ENCODE data around the gene ABHD15. TPM values are rescaled to one million over a fixed set of nuclear protein-coding genes. Genes with fewer than 3 reads are reported as not detected.

The ABHD15 gene
- total RNA-seq, 1 donor from 2014 or later, result 14.3 TPM

GRCh38 chr17:29582772-29583171 lies 15.9 kb upstream of the ABHD15 start:
- DNase-seq (no peak), ATAC-seq (no peak)
- TF ChIP-seq CTCF (IDR thresholded peaks at IDR 0.05), result no peak
- peaks cover 51% of the 10 kb centered on the region for H3K4me1 ChIP-seq
- intact Hi-C loops (cut with DNase I), result no loop called here
- H3K36me3 ChIP-seq, result peaks cover 47% of the 10 kb centered on the region
- H3K27me3 ChIP-seq (ENCODE audit: low read depth), result no peaks in the 10 kb centered on the region
- no peak overlapping the region for H3K4me3 ChIP-seq
- no peaks in the 10 kb centered on the region for H3K9me3 ChIP-seq
- H3K27ac ChIP-seq, result no peak overlapping the region

GRCh38 chr17:29582254-29582765 lies 15.5 kb upstream of the ABHD15 start:
- peaks cover 46% of the 10 kb centered on the region for H3K4me1 ChIP-seq
- no peak for DNase-seq

GRCh38 chr17:29581583-29582253 lies 14.9 kb upstream of the ABHD15 start:
- intact Hi-C loops (cut with DNase I), result no loop called here
- ATAC-seq, result no peak
- no peaks in the 10 kb centered on the region for H3K27me3 ChIP-seq (ENCODE audit: low read depth)
- TF ChIP-seq CTCF (IDR thresholded peaks at IDR 0.05), result no peak
- H3K4me3 ChIP-seq, result no peak overlapping the region
- H3K4me1 ChIP-seq, result peaks cover 41% of the 10 kb centered on the region
- H3K27ac ChIP-seq, result no peak overlapping the region
- H3K9me3 ChIP-seq, result no peaks in the 10 kb centered on the region
- peak; percentile 47 for DNase-seq
- peaks cover 58% of the 10 kb centered on the region for H3K36me3 ChIP-seq

More at GRCh38 chr17:29582254-29582765, 15.5 kb upstream of the ABHD15 start:
- H3K27me3 ChIP-seq (ENCODE audit: low read depth), result no peaks in the 10 kb centered on the region
- TF ChIP-seq CTCF (IDR thresholded peaks at IDR 0.05), result no peak
- intact Hi-C loops (cut with DNase I), result no loop called here
- no peaks in the 10 kb centered on the region for H3K9me3 ChIP-seq
- H3K27ac ChIP-seq, result no peak overlapping the region
- H3K4me3 ChIP-seq, result no peak overlapping the region
- ATAC-seq, result no peak
- H3K36me3 ChIP-seq, result peaks cover 52% of the 10 kb centered on the region

GRCh38 chr17:29579866-29580771 lies 13.3 kb upstream of the ABHD15 start:
- peak; percentile 90 for DNase-seq
- intact Hi-C loops (cut with DNase I), result no loop called here

More at GRCh38 chr17:29579866-29580771, 13.3 kb upstream of the ABHD15 start:
- no peaks in the 10 kb centered on the region for H3K9me3 ChIP-seq
- no peak overlapping the region for H3K27ac ChIP-seq
- peak; percentile 96 for TF ChIP-seq CTCF (IDR thresholded peaks at IDR 0.05)
- H3K27me3 ChIP-seq (ENCODE audit: low read depth), result no peaks in the 10 kb centered on the region
- peaks cover 74% of the 10 kb centered on the region for H3K36me3 ChIP-seq
- ATAC-seq, result peak; percentile 89 to 91
- no peak overlapping the region for H3K4me3 ChIP-seq
- H3K4me1 ChIP-seq, result peaks cover 25% of the 10 kb centered on the region

Data from lower lobe of right lung (tissue), 2 donors.